ENCODE data around the gene PTPRO. TPM values are rescaled to one million over a fixed set of nuclear protein-coding genes. Genes with fewer than 3 reads are reported as not detected.

PTPRO gene
- polyA plus RNA-seq, 2 of the 4 experiments (the other 2 are of a cell fraction), result 0.04 TPM; not detected in 1

- ChIA-PET CTCF (no interaction called here), POLR2A (interaction anchor here (0.7 kb wide), 1 partner anchor 552 kb away, joined by 3 read pairs; a partner anchor contains a TSS)
- TF ChIP-seq ZSCAN20 (CRISPR knock-in tag; IDR thresholded peaks at IDR 0.05), result no peak
- TF ChIP-seq REST (IDR thresholded peaks at IDR 0.05), result peak; percentile 35; the same call in 1 of the 2 replicates
- ATAC-seq (no peak), FAIRE-seq (no peak), DNase-seq (ENCODE audit: low read depth in 1 of 2, low spot score in 1 of 2) (no peak)
- no peak overlapping the region for H3K27ac ChIP-seq
- no peak overlapping the region; the same call in 2 of the 3 replicates for H3K4me3 ChIP-seq
- peak overlapping the region; percentile 79 for H3K4me2 ChIP-seq
- H3K4me1 ChIP-seq, result no peaks in the 10 kb centered on the region
- H3K9me3 ChIP-seq, result no peaks in the 10 kb centered on the region
- 19% methylated on average over 4 of the region's 4 CpGs for WGBS (ENCODE audit: missing lambda C conversion rate)
These were observed 1.2 kb downstream of the PTPRO start for GRCh38 chr12:15323480-15323879.

GRCh38 chr12:15329891-15330290 lies 7.6 kb downstream of the PTPRO start:
- ChIA-PET POLR2A (no interaction called here), CTCF (no interaction called here)
- no peak for TF ChIP-seq POLR2A (IDR thresholded peaks at IDR 0.05; ENCODE audit: low read length)
- TF ChIP-seq CBX2 (IDR thresholded peaks at IDR 0.05; ENCODE audit: borderline replicate concordance, low read depth), result no peak
- no peak for TF ChIP-seq HDAC2 (IDR thresholded peaks at IDR 0.05)
- TF ChIP-seq MAFK (IDR thresholded peaks at IDR 0.05; ENCODE audit: partially characterized antibody), result no peak
- TF ChIP-seq CEBPB (IDR thresholded peaks at IDR 0.05), result no peak
- no peak for TF ChIP-seq CTCF (IDR thresholded peaks at IDR 0.05)
- no peak for TF ChIP-seq KDM1A (IDR thresholded peaks at IDR 0.05; ENCODE audit: low read depth)
- TF ChIP-seq EP300 (IDR thresholded peaks at IDR 0.05), result no peak
- TF ChIP-seq ZNF302 (CRISPR knock-in tag; IDR thresholded peaks at IDR 0.05), result no peak
- TF ChIP-seq RCOR1 (IDR thresholded peaks at IDR 0.05; ENCODE audit: low read depth, low read length), result no peak
- TF ChIP-seq FOSL2 (IDR thresholded peaks at IDR 0.05), result no peak
- no peak for TF ChIP-seq FOSL2 (CRISPR knock-in tag; IDR thresholded peaks at IDR 0.05)
- TF ChIP-seq, protein P1, sequence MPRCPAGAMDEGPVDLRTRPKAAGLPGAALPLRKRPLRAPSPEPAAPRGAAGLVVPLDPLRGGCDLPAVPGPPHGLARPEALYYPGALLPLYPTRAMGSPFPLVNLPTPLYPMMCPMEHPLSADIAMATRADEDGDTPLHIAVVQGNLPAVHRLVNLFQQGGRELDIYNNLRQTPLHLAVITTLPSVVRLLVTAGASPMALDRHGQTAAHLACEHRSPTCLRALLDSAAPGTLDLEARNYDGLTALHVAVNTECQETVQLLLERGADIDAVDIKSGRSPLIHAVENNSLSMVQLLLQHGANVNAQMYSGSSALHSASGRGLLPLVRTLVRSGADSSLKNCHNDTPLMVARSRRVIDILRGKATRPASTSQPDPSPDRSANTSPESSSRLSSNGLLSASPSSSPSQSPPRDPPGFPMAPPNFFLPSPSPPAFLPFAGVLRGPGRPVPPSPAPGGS (IDR thresholded peaks at IDR 0.05), result no peak
- TF ChIP-seq, protein P2, sequence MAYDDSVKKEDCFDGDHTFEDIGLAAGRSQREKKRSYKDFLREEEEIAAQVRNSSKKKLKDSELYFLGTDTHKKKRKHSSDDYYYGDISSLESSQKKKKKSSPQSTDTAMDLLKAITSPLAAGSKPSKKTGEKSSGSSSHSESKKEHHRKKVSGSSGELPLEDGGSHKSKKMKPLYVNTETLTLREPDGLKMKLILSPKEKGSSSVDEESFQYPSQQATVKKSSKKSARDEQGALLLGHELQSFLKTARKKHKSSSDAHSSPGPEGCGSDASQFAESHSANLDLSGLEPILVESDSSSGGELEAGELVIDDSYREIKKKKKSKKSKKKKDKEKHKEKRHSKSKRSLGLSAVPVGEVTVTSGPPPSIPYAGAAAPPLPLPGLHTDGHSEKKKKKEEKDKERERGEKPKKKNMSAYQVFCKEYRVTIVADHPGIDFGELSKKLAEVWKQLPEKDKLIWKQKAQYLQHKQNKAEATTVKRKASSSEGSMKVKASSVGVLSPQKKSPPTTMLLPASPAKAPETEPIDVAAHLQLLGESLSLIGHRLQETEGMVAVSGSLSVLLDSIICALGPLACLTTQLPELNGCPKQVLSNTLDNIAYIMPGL (CRISPR knock-in tag; IDR thresholded peaks at IDR 0.05; ENCODE audit: borderline replicate concordance), result no peak
- TF ChIP-seq SMC3 (IDR thresholded peaks at IDR 0.05), result no peak
- no peak for TF ChIP-seq ESRRA (IDR thresholded peaks at IDR 0.05; ENCODE audit: borderline replicate concordance, low read length)
- no peak for TF ChIP-seq GATA3 (IDR thresholded peaks at IDR 0.05; ENCODE audit: borderline replicate concordance)
- TF ChIP-seq MYC (IDR thresholded peaks at IDR 0.05; ENCODE audit: borderline replicate concordance, low read length), result no peak
- DNase-seq (ENCODE audit: low read depth in 1 of 2, low spot score in 1 of 2) (no peak), ATAC-seq (no peak), FAIRE-seq (no peak)
- no peak overlapping the region for H3K27ac ChIP-seq
- no peak overlapping the region for H3K4me2 ChIP-seq
- H3K4me3 ChIP-seq, result no peak overlapping the region
- H3K9me3 ChIP-seq, result no peaks in the 10 kb centered on the region
- H3K4me1 ChIP-seq, result no peaks in the 10 kb centered on the region
- whole genome bisulfite sequencing (ENCODE audit: missing lambda C conversion rate), result 24% methylated on average over 5 of the region's 5 CpGs

Measured in A549 (cell line).